Liver (tissue), 9 donors: ENCODE results near the gene FKBP5. TPM values are rescaled to one million over a fixed set of nuclear protein-coding genes. Genes with fewer than 3 reads are reported as not detected.
A peak's percentile ranks its signal among the peaks of the same experiment; 100 is the strongest.

ENCODE experiments used
- DNase-seq: peaks from one replicate; pipeline ENCODE4 v3.0.0-alpha.2; 2017; ENCODE audit warnings: low spot score
- H3K27ac ChIP-seq, 2 donors: one replicate each; pipeline ENCODE4 v1.7.0; 2013; ENCODE audit warnings: inconsistent platforms in 2 of 2, low read length in 2 of 2, control low read depth in 1 of 2, low read depth in 1 of 2, mild to moderate bottlenecking in 1 of 2
- H3K27me3 ChIP-seq, 4 donors: one replicate each; pipeline versions ENCODE4 v1.6.1 to v1.7.0; 2013; ENCODE audit warnings: low read length in 3 of 4, inconsistent platforms in 1 of 4, mild to moderate bottlenecking in 1 of 4, moderate library complexity in 1 of 4; ENCODE audit not compliant: control insufficient read depth in 4 of 4, insufficient read depth in 4 of 4
- H3K36me3 ChIP-seq, 4 donors: one replicate each; pipeline versions ENCODE4 v1.6.1 to v1.7.0; 2013; ENCODE audit warnings: low read length in 3 of 4, mild to moderate bottlenecking in 3 of 4, low read depth in 1 of 4, moderate library complexity in 1 of 4; ENCODE audit not compliant: control insufficient read depth in 4 of 4, insufficient read depth in 3 of 4
- H3K4me1 ChIP-seq, 4 donors: one replicate each; pipeline versions ENCODE4 v1.6.1 to v1.7.0; 2013; ENCODE audit warnings: low read length in 3 of 4, mild to moderate bottlenecking in 3 of 4, moderate library complexity in 1 of 4; ENCODE audit not compliant: control insufficient read depth in 4 of 4, insufficient read depth in 4 of 4
- H3K4me3 ChIP-seq, 3 donors: one replicate each; pipeline versions ENCODE4 v1.6.1 to v1.7.0; 2013; ENCODE audit warnings: low read length in 3 of 3, control low read depth in 1 of 3, low read depth in 1 of 3, mild to moderate bottlenecking in 1 of 3
- H3K9ac ChIP-seq, 2 donors: one replicate each; pipeline ENCODE4 v1.7.0; 2013; ENCODE audit warnings: low read length in 2 of 2, mild to moderate bottlenecking in 2 of 2, moderate library complexity in 2 of 2, control low read depth in 1 of 2, low read depth in 1 of 2
- H3K9me3 ChIP-seq, 4 donors: one replicate each; pipeline versions ENCODE4 v1.6.1 to v1.7.0; 2013; ENCODE audit warnings: low read length in 3 of 4; ENCODE audit not compliant: control insufficient read depth in 4 of 4
- EGR1 ChIP-seq, 2 donors: IDR thresholded peaks; 2 replicates each; pipeline ENCODE4 v1.6.1; 2016 to 2018; ENCODE audit warnings: antibody characterized with exemption in 2 of 2, low read depth in 2 of 2
- FOXA1 ChIP-seq: IDR thresholded peaks from 2 replicates; pipeline ENCODE4 v1.6.1; 2016; ENCODE audit warnings: antibody characterized with exemption
- FOXA2 ChIP-seq: IDR thresholded peaks from 2 replicates; pipeline ENCODE4 v1.6.1; 2016; ENCODE audit warnings: antibody characterized with exemption
- GABPA ChIP-seq, 2 donors: IDR thresholded peaks in 1 of 2; conservative IDR thresholded peaks in 1 of 2; 2 replicates each; pipeline ENCODE4 v1.6.1; 2016; ENCODE audit warnings: antibody characterized with exemption in 2 of 2, mild to moderate bottlenecking in 1 of 2, moderate library complexity in 1 of 2
- HNF4A ChIP-seq, 2 donors: conservative IDR thresholded peaks; 2 replicates each; pipeline ENCODE4 v1.6.1; 2016; ENCODE audit warnings: antibody characterized with exemption in 2 of 2, mild to moderate bottlenecking in 2 of 2
- HNF4G ChIP-seq: IDR thresholded peaks from 2 replicates; pipeline ENCODE4 v1.6.1; 2016; ENCODE audit warnings: antibody characterized with exemption
- JUND ChIP-seq, 2 donors: IDR thresholded peaks; 2 replicates each; pipeline ENCODE4 v1.6.1; 2016; ENCODE audit warnings: antibody characterized with exemption in 2 of 2
- NR2F2 ChIP-seq: IDR thresholded peaks from 2 replicates; pipeline ENCODE4 v1.6.1; 2016; ENCODE audit warnings: antibody characterized with exemption
- RAD21 ChIP-seq, 2 donors: IDR thresholded peaks; 2 replicates each; pipeline ENCODE4 v1.6.1; 2016; ENCODE audit warnings: antibody characterized with exemption in 2 of 2, mild to moderate bottlenecking in 2 of 2
- RXRA ChIP-seq, 2 donors: IDR thresholded peaks; 2 replicates each; pipeline ENCODE4 v1.6.1; 2017 to 2018; ENCODE audit warnings: antibody characterized with exemption in 2 of 2, mild to moderate bottlenecking in 1 of 2
- SP1 ChIP-seq: IDR thresholded peaks from 2 replicates; pipeline ENCODE4 v1.6.1; 2018; ENCODE audit warnings: antibody characterized with exemption, mild to moderate bottlenecking
- TAF1 ChIP-seq: conservative IDR thresholded peaks from 2 replicates; pipeline ENCODE4 v1.6.1; 2016; ENCODE audit warnings: antibody characterized with exemption, mild to moderate bottlenecking
- YY1 ChIP-seq: IDR thresholded peaks from 2 replicates; pipeline ENCODE4 v1.6.1; 2016; ENCODE audit warnings: antibody characterized with exemption, mild to moderate bottlenecking
- WGBS: extraction: QIAGEN DNeasy Blood & Tissue Kit; methylation state at CpG from one replicate; pipeline ENCODE4 v1.1.7; 2013; 5-methylcytosine and 5-hydroxymethylcytosine counted together
- polyA plus RNA-seq, 2 donors: library from polyadenylated mRNA; stranded (reverse) in 1 of 2; unstranded in 1 of 2; fragments of 200-250 nt in 1 of 2; fragments of >200 nt in 1 of 2; fragmentation: Nextera tagmentation in 1 of 2; extraction: Ambion mirVana in 1 of 2; gene quantifications; one replicate each; pipeline versions ENCODE4 v1.2.1 to v1.2.3, GENCODE V29; 2013 to 2015
- total RNA-seq, 2 donors: library from RNA; depleted of rRNA; stranded (reverse); fragments of >200 nt; gene quantifications; one replicate each; pipeline ENCODE4 v1.2.3, GENCODE V29; 2014
- TF ChIP-seq, protein P1 (sequence below): IDR thresholded peaks from 2 replicates; pipeline ENCODE4 v1.6.1; 2016; ENCODE audit warnings: antibody characterized with exemption
- TF ChIP-seq, protein P2 (sequence below): IDR thresholded peaks from 2 replicates; pipeline ENCODE4 v1.6.1; 2016; ENCODE audit warnings: antibody characterized with exemption
- TF ChIP-seq, protein P3 (sequence below): fragments of 150-350 bp; IDR thresholded peaks from 2 replicates; pipeline ENCODE4 v1.5.1; 2017; ENCODE audit warnings: improper control_type of control experiment, low read depth, low read length; ENCODE audit not compliant: missing input control
- TF ChIP-seq, protein P4 (sequence below): IDR thresholded peaks from 2 replicates; pipeline ENCODE4 v1.6.1; 2016; ENCODE audit warnings: antibody characterized with exemption
- TF ChIP-seq, protein P5 (sequence below): IDR thresholded peaks from 2 replicates; pipeline ENCODE4 v1.6.1; 2016; ENCODE audit warnings: antibody characterized with exemption, mild to moderate bottlenecking
- donor health status: healthy.
- donor health status: healthy.
- donor health status: healthy.
- donor health status: healthy.
- donor health status: healthy.

FKBP5 gene
- total and polyA plus RNA-seq, 4 donors: 10.3 to 132 (median 63.7) TPM

DNA sequence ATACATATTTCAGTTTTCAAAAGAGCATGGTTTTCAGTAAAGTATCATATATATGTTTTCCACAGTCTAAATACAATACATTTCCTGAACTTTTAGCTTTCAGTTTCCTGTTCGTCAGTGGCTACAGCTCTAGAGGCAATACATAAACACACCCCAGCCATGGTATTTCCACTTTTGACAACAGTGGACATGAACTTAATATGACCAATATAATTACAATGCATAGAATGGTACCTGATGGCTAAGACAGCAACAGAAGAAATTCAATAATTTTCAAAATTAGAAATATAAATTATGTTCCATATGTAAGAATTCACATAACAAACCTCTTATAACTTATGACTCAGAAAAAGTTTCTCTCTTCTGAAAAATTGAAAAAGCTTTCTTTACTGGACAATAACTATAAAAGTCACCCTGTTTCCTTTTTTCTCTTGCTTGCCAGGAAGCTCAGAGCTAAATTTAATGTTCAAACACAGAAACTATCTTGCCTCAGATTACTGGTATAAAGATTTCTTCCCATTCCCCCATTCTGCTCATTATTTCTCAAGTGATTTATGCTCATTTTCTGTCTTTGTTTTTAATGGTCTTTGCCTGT lies 19.2 kb downstream of the FKBP5 start:
- Histone ChIP-seq H3K27ac (peak overlapping the region in 1 of 2 donors; percentile 14), H3K27me3 (no peaks in the 10 kb centered on the region), H3K4me1 (peaks cover 5 to 16% (median 10%) of the 10 kb centered on the region in 4 donors), H3K9me3 (no peaks in the 10 kb centered on the region), H3K9ac (peak overlapping the region in 1 of 2 donors; percentile 50), H3K36me3 (peaks cover 0 to 1% (median 0%) of the 10 kb centered on the region in 4 donors), H3K4me3 (no peak overlapping the region)
- TF ChIP-seq HNF4G (no peak), FOXA2 (no peak), JUND (IDR thresholded peaks at IDR 0.05) (no peak), HNF4A (conservative IDR thresholded peaks at IDR 0.05) (no peak), YY1 (no peak), RXRA (IDR thresholded peaks at IDR 0.05) (no peak), SP1 (no peak), TAF1 (no peak), RAD21 (IDR thresholded peaks at IDR 0.05) (no peak), NR2F2 (no peak), FOXA1 (no peak), GABPA (IDR thresholded peaks at IDR 0.05 in 1 of 2, conservative IDR thresholded peaks at IDR 0.05 in 1 of 2) (no peak), EGR1 (IDR thresholded peaks at IDR 0.05; ENCODE audit: low read depth in 2 of 2) (no peak)
- TF ChIP-seq, protein P1, sequence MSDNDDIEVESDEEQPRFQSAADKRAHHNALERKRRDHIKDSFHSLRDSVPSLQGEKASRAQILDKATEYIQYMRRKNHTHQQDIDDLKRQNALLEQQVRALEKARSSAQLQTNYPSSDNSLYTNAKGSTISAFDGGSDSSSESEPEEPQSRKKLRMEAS: no peak
- TF ChIP-seq, protein P2, sequence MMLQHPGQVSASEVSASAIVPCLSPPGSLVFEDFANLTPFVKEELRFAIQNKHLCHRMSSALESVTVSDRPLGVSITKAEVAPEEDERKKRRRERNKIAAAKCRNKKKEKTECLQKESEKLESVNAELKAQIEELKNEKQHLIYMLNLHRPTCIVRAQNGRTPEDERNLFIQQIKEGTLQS: no peak
- TF ChIP-seq, protein P3, sequence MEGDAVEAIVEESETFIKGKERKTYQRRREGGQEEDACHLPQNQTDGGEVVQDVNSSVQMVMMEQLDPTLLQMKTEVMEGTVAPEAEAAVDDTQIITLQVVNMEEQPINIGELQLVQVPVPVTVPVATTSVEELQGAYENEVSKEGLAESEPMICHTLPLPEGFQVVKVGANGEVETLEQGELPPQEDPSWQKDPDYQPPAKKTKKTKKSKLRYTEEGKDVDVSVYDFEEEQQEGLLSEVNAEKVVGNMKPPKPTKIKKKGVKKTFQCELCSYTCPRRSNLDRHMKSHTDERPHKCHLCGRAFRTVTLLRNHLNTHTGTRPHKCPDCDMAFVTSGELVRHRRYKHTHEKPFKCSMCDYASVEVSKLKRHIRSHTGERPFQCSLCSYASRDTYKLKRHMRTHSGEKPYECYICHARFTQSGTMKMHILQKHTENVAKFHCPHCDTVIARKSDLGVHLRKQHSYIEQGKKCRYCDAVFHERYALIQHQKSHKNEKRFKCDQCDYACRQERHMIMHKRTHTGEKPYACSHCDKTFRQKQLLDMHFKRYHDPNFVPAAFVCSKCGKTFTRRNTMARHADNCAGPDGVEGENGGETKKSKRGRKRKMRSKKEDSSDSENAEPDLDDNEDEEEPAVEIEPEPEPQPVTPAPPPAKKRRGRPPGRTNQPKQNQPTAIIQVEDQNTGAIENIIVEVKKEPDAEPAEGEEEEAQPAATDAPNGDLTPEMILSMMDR: no peak
- TF ChIP-seq, protein P4, sequence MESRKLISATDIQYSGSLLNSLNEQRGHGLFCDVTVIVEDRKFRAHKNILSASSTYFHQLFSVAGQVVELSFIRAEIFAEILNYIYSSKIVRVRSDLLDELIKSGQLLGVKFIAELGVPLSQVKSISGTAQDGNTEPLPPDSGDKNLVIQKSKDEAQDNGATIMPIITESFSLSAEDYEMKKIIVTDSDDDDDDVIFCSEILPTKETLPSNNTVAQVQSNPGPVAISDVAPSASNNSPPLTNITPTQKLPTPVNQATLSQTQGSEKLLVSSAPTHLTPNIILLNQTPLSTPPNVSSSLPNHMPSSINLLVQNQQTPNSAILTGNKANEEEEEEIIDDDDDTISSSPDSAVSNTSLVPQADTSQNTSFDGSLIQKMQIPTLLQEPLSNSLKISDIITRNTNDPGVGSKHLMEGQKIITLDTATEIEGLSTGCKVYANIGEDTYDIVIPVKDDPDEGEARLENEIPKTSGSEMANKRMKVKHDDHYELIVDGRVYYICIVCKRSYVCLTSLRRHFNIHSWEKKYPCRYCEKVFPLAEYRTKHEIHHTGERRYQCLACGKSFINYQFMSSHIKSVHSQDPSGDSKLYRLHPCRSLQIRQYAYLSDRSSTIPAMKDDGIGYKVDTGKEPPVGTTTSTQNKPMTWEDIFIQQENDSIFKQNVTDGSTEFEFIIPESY: no peak
- TF ChIP-seq, protein P5, sequence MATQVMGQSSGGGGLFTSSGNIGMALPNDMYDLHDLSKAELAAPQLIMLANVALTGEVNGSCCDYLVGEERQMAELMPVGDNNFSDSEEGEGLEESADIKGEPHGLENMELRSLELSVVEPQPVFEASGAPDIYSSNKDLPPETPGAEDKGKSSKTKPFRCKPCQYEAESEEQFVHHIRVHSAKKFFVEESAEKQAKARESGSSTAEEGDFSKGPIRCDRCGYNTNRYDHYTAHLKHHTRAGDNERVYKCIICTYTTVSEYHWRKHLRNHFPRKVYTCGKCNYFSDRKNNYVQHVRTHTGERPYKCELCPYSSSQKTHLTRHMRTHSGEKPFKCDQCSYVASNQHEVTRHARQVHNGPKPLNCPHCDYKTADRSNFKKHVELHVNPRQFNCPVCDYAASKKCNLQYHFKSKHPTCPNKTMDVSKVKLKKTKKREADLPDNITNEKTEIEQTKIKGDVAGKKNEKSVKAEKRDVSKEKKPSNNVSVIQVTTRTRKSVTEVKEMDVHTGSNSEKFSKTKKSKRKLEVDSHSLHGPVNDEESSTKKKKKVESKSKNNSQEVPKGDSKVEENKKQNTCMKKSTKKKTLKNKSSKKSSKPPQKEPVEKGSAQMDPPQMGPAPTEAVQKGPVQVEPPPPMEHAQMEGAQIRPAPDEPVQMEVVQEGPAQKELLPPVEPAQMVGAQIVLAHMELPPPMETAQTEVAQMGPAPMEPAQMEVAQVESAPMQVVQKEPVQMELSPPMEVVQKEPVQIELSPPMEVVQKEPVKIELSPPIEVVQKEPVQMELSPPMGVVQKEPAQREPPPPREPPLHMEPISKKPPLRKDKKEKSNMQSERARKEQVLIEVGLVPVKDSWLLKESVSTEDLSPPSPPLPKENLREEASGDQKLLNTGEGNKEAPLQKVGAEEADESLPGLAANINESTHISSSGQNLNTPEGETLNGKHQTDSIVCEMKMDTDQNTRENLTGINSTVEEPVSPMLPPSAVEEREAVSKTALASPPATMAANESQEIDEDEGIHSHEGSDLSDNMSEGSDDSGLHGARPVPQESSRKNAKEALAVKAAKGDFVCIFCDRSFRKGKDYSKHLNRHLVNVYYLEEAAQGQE: no peak
- no peak for DNase-seq
- 29% methylated on average over 1 of the region's 1 CpG for WGBS
